ENCODE measurements around the gene ULBP3. TPM values are rescaled to one million over a fixed set of nuclear protein-coding genes. Genes with fewer than 3 reads are reported as not detected.
A peak's percentile ranks its signal among the peaks of the same experiment; 100 is the strongest.
"Not testable (repeated sequence)": the region's sequence is repeated elsewhere in the genome, so short reads cannot be mapped to it uniquely, and the experiment has no call there.

ULBP3 gene
- total and polyA plus RNA-seq, 2 experiments from 2014 or later, result 5.8 to 11.1 TPM

DNA sequence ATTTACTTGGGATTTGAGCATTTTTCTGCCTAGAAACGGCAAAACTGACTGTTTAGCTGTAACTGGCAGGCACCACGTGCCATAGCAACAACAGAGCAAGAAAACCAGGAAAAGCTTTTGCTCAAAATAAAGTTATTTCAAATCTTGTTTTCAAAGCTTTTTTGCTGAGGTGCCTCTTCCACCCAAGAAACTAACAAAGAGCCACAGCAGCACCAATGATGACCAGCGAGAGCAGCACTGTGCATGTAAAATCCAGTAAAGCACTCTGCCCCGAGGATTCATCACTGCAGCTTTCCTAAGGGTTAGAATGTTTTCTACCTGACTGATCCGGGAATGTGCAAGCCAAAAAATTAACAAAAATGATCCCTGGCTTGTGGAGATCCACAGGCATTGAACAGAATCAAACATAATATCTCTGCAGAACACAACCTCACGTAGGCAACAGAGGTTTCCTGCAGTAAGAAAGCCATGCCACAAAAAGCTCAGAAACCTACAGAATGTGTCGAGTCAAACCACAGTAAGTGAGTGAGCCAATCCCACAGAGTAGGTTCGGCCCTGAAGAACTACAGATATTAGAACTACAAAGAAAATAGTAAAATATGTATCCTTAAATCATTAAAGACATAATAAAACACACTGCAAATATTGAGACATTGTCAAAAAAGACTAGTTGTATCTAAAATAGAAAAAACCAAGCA lies 7.4 kb upstream of the ULBP3 start:
- Histone ChIP-seq H3K4me3 (no peak overlapping the region), H3K4me1 (ENCODE audit: low read depth) (no peaks in the 10 kb centered on the region), H3K27ac (no peak overlapping the region), H3K27me3 (no peaks in the 10 kb centered on the region), H3K36me3 (no peaks in the 10 kb centered on the region), H3K9me3 (ENCODE audit: low read depth) (no peaks in the 10 kb centered on the region)
- TF ChIP-seq, protein P1, sequence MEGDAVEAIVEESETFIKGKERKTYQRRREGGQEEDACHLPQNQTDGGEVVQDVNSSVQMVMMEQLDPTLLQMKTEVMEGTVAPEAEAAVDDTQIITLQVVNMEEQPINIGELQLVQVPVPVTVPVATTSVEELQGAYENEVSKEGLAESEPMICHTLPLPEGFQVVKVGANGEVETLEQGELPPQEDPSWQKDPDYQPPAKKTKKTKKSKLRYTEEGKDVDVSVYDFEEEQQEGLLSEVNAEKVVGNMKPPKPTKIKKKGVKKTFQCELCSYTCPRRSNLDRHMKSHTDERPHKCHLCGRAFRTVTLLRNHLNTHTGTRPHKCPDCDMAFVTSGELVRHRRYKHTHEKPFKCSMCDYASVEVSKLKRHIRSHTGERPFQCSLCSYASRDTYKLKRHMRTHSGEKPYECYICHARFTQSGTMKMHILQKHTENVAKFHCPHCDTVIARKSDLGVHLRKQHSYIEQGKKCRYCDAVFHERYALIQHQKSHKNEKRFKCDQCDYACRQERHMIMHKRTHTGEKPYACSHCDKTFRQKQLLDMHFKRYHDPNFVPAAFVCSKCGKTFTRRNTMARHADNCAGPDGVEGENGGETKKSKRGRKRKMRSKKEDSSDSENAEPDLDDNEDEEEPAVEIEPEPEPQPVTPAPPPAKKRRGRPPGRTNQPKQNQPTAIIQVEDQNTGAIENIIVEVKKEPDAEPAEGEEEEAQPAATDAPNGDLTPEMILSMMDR (IDR thresholded peaks at IDR 0.05; ENCODE audit: low read depth, low read length), result no peak
- DNase-seq (ENCODE audit: low read depth in 1 of 2, low spot score in 1 of 2), result no peak

DNA sequence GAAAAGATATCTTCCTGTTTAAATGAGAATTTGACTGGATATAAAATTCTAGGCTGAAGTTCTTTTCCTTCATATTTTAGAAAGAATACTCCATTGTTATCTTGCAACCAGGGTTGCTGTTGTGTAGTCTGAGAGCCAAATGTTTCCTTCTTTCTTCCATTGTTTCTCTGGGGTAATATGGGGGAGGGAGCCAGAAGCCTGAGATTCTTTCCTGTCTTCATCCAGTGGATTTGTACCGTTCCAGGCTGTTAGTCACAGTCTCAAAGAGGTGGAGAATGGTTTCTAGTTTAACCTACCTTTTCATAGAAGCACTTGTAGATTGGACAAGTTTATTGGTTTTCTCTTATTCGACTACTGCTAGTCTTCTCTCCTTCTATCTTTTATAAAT lies 6.1 kb upstream of the ULBP3 start:
- H3K27ac ChIP-seq, result no peak overlapping the region
- TF ChIP-seq, protein P1 (IDR thresholded peaks at IDR 0.05; ENCODE audit: low read depth, low read length), result no peak
- DNase-seq (ENCODE audit: low read depth in 1 of 2, low spot score in 1 of 2), result peak in 1 of 2 donors; percentile 34
- H3K4me3 ChIP-seq, result no peak overlapping the region
- H3K4me1 ChIP-seq (ENCODE audit: low read depth), result no peaks in the 10 kb centered on the region
- no peaks in the 10 kb centered on the region for H3K36me3 ChIP-seq
- H3K27me3 ChIP-seq, result no peaks in the 10 kb centered on the region
- no peaks in the 10 kb centered on the region for H3K9me3 ChIP-seq (ENCODE audit: low read depth)

DNA sequence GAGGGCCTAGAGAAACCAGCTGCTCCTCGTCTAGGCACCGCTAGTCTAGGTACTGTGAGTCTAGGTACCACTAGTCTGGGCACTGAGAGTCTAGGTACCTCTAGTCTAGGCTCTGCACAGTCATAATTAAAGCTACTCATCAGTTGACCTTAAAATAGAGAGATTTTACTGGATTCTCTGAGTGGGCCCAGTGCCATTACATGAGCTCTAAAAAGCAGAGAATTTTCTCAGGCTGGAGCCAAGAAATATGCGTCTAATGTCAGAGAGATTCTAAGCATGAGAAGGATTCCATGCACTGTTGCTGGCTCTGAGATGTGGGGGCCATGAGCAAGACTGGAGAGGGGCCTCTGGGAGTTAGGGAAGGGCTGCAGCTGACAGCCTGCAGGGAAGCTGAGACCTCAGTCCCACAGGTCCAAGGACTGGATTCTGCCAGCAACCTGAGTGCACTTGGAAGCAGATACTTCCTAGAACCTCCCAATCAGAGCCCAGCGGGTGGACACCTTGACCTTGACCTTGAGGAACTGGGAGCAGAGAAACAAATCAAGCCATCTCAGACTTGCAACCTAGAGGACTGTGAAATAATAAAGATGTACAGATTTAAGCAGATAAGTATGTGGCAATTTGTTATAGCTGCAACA lies 5.6 kb upstream of the ULBP3 start:
- not testable (repeated sequence) for H3K36me3 ChIP-seq, H3K27me3 ChIP-seq

DNA sequence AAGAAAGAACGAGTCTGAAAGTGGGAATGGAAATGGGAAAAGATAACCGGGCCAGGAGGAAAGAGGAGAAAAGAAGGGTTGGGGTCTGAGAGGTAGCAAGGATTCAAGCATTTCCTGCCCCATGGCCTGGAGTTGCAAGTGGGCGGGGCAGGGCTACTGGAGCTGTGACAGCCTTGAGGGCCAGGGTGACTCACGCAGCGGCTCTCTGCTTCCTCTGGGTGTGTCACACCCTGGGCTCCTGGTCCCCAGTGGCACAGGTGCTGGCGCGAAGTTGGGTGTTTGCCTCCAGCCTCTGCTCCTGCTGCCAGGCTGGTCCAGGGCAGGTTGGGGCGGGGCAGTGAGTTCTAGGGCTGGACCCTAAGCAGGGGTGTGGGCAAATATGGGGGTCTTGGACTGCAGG lies 3.3 kb upstream of the ULBP3 start:
- peak in 1 of 2 donors; percentile 14 for DNase-seq (ENCODE audit: low read depth in 1 of 2, low spot score in 1 of 2)
- TF ChIP-seq, protein P1 (IDR thresholded peaks at IDR 0.05; ENCODE audit: low read depth, low read length), result no peak

More for the DNA sequence above, 5.6 kb upstream of the ULBP3 start:
- H3K9me3 ChIP-seq (ENCODE audit: low read depth); H3K4me1 ChIP-seq (ENCODE audit: low read depth); H3K27ac ChIP-seq; DNase-seq (ENCODE audit: low read depth in 1 of 2, low spot score in 1 of 2); H3K4me3 ChIP-seq: not testable (repeated sequence)

DNA sequence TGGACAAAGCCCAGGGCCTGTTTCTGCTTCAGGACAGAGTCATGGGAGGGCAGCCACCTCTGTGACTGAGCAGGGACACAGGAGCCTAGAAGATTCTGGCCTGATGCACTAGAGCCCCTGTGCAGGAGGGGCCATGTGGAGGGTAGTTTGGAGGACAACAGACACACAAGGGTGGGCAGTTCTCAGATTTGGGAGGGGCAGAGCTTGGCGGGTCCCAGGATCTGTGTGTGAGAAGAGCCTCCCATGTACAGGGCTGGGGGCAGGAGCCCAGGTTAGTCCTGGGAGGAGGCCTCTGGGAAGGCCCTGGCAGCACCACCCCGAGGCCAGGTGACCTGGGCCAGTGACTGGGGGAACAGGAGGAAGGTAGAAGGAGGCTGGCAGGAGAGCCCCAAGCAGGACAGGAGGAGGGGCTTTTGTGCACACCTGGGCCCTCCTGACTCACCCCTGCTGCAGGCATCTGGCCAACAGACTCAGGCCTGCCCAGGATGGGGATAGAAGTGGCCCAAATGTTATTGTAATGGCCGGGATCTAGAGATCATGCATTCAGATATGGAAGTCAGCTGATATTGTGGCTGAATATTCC lies 1.4 kb upstream of the ULBP3 start:
- Histone ChIP-seq H3K27ac (no peak overlapping the region), H3K4me1 (ENCODE audit: low read depth) (no peaks in the 10 kb centered on the region), H3K36me3 (no peaks in the 10 kb centered on the region), H3K9me3 (ENCODE audit: low read depth) (no peaks in the 10 kb centered on the region), H3K27me3 (peaks cover 7% of the 10 kb centered on the region), H3K4me3 (no peak overlapping the region)
- DNase-seq (ENCODE audit: low read depth in 1 of 2, low spot score in 1 of 2), result no peak
- TF ChIP-seq, protein P1 (IDR thresholded peaks at IDR 0.05; ENCODE audit: low read depth, low read length), result no peak

More for the DNA sequence above, 3.3 kb upstream of the ULBP3 start:
- Histone ChIP-seq H3K9me3 (ENCODE audit: low read depth) (no peaks in the 10 kb centered on the region), H3K27ac (no peak overlapping the region), H3K4me1 (ENCODE audit: low read depth) (no peaks in the 10 kb centered on the region), H3K4me3 (no peak overlapping the region), H3K27me3 (peaks cover 3% of the 10 kb centered on the region), H3K36me3 (no peaks in the 10 kb centered on the region)

DNA sequence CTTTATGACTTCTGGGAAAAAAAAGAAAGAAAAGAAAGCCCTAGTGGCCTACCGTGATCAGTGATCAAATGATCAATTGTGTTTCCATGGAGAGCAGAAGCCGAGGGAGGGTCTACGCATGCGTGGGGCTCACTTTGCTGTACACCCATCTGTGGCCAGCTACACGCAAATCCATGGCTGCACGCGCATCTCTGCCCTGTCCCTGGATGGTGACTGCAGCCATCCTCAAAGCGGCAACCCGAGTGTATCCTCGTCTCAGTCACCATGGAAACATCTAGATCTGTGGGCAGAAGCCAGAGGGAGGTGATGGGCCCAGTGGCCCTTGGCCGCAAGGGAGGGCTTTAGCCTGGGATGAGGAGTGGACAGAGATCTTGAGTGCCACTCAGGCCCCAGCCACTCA lies 785 bp upstream of the ULBP3 start:
- TF ChIP-seq, protein P1 (IDR thresholded peaks at IDR 0.05; ENCODE audit: low read depth, low read length), result no peak
- Histone ChIP-seq H3K4me3 (peak overlapping the region; percentile 46), H3K27me3 (peaks cover 7% of the 10 kb centered on the region), H3K4me1 (ENCODE audit: low read depth) (no peaks in the 10 kb centered on the region), H3K27ac (no peak overlapping the region), H3K36me3 (no peaks in the 10 kb centered on the region), H3K9me3 (ENCODE audit: low read depth) (no peaks in the 10 kb centered on the region)
- no peak for DNase-seq (ENCODE audit: low read depth in 1 of 2, low spot score in 1 of 2)

Data from cardiac muscle cell (in vitro differentiated cells and primary cell).